HAP-1 (cell line): ENCODE data around the gene SIRPB2.

Experiments
- DNase-seq, 2 experiments: peaks; one replicate each; pipeline ENCODE4 v3.0.0-alpha.2; 2016 to 2020; ENCODE audit warnings: low spot score in 2 of 2
- H3K27me3 ChIP-seq: fragments of 250-450 bp; sonication (Bioruptor Pico); 2 replicates; pipeline ENCODE4 v1.5.1; 2020; ENCODE audit warnings: low read depth, mild to moderate bottlenecking, moderate library complexity
- H3K36me3 ChIP-seq: fragments of 250-450 bp; sonication (Bioruptor Pico); replicated peaks from 2 replicates; pipeline ENCODE4 v1.5.1; 2020; ENCODE audit warnings: mild to moderate bottlenecking
- H3K4me1 ChIP-seq: fragments of 250-450 bp; sonication (Bioruptor Pico); 2 replicates; pipeline ENCODE4 v1.5.1; 2020; ENCODE audit warnings: mild to moderate bottlenecking
- H3K4me3 ChIP-seq: fragments of 250-450 bp; sonication (Bioruptor Pico); 2 replicates; pipeline ENCODE4 v1.5.1; 2020; ENCODE audit warnings: mild to moderate bottlenecking, moderate library complexity
- H3K9me3 ChIP-seq: fragments of 250-450 bp; sonication (Bioruptor Pico); 2 replicates; pipeline ENCODE4 v1.5.1; 2020; ENCODE audit warnings: mild to moderate bottlenecking, moderate library complexity
- in situ Hi-C: fragments of 300-500 bp; cut with MboI; formaldehyde crosslinking; loops from 3 replicates; pipeline ENCODE4 v1.14.3; 2020; ENCODE audit warnings: low sequenced_read_pairs, inconsistent platforms, mixed read lengths

Gene SIRPB2

GRCh38 chr20:1491281-1491840 is at the start of gene SIRPB2:
TSS of gene SIRPB2 (minus strand) at chr20:1491420. CDS start at chr20:1491359, 61 bp downstream.
- Histone ChIP-seq H3K27me3 (peaks cover 9% of the 10 kb centered on the region), H3K4me1 (no peaks in the 10 kb centered on the region), H3K36me3 (no peaks in the 10 kb centered on the region), H3K9me3 (no peaks in the 10 kb centered on the region), H3K4me3 (no peak within 1 kb of the TSS)
- no peak for DNase-seq
- in situ Hi-C loops, result no loop called here

- no peak overlapping the region for H3K4me3 ChIP-seq
- in situ Hi-C loops, result no loop called here
Measured at GRCh38 chr20:1539816-1540419, 48.7 kb upstream of the SIRPB2 start.

GRCh38 chr20:1538655-1539054 is 47.4 kb upstream of the SIRPB2 start:
- in situ Hi-C loops, result no loop called here
- DNase-seq, result no peak
- no peaks in the 10 kb centered on the region for H3K9me3 ChIP-seq
- no peaks in the 10 kb centered on the region for H3K36me3 ChIP-seq
- no peaks in the 10 kb centered on the region for H3K4me1 ChIP-seq
- no peak overlapping the region for H3K4me3 ChIP-seq
- H3K27me3 ChIP-seq, result 0 out of 2 replicates have a peak, but pooled peaks cover 5% of the 10 kb centered on the region

More at GRCh38 chr20:1539816-1540419, 48.7 kb upstream of the SIRPB2 start:
- DNase-seq, result no peak
- no peaks in the 10 kb centered on the region for H3K4me1 ChIP-seq
- no peaks in the 10 kb centered on the region for H3K27me3 ChIP-seq
- H3K36me3 ChIP-seq, result no peaks in the 10 kb centered on the region
- no peaks in the 10 kb centered on the region for H3K9me3 ChIP-seq

GRCh38 chr20:1537731-1538058 is 46.5 kb upstream of the SIRPB2 start:
- Histone ChIP-seq H3K4me3 (no peak overlapping the region), H3K9me3 (no peaks in the 10 kb centered on the region), H3K4me1 (no peaks in the 10 kb centered on the region), H3K36me3 (no peaks in the 10 kb centered on the region), H3K27me3 (0 out of 2 replicates have a peak, but pooled peaks cover 5% of the 10 kb centered on the region)
- in situ Hi-C loops, result no loop called here
- no peak for DNase-seq

GRCh38 chr20:1536893-1537730 is 45.9 kb upstream of the SIRPB2 start:
- Histone ChIP-seq H3K9me3 (no peaks in the 10 kb centered on the region), H3K36me3 (no peaks in the 10 kb centered on the region), H3K4me3 (no peak overlapping the region), H3K4me1 (no peaks in the 10 kb centered on the region), H3K27me3 (0 out of 2 replicates have a peak, but pooled peaks cover 5% of the 10 kb centered on the region)
- no peak for DNase-seq
- in situ Hi-C loops, result no loop called here

GRCh38 chr20:1535420-1536175 is 44.4 kb upstream of the SIRPB2 start:
- Histone ChIP-seq H3K36me3 (no peaks in the 10 kb centered on the region), H3K4me1 (no peaks in the 10 kb centered on the region), H3K27me3 (0 out of 2 replicates have a peak, but pooled peaks cover 5% of the 10 kb centered on the region), H3K9me3 (no peaks in the 10 kb centered on the region), H3K4me3 (no peak overlapping the region)
- no peak for DNase-seq
- in situ Hi-C loops, result no loop called here

- in situ Hi-C loops, result no loop called here
- Histone ChIP-seq H3K4me1 (no peaks in the 10 kb centered on the region), H3K4me3 (no peak overlapping the region), H3K27me3 (0 out of 2 replicates have a peak, but pooled peaks cover 5% of the 10 kb centered on the region), H3K36me3 (no peaks in the 10 kb centered on the region), H3K9me3 (no peaks in the 10 kb centered on the region)
- DNase-seq, result no peak
Measured at GRCh38 chr20:1534526-1534925, 43.3 kb upstream of the SIRPB2 start.

GRCh38 chr20:1533059-1533458 is 41.8 kb upstream of the SIRPB2 start:
- no peak for DNase-seq
- no peaks in the 10 kb centered on the region for H3K4me1 ChIP-seq
- no peak overlapping the region for H3K4me3 ChIP-seq
- 0 out of 2 replicates have a peak, but pooled peaks cover 5% of the 10 kb centered on the region for H3K27me3 ChIP-seq
- H3K9me3 ChIP-seq, result no peaks in the 10 kb centered on the region
- in situ Hi-C loops, result no loop called here
- H3K36me3 ChIP-seq, result no peaks in the 10 kb centered on the region

- no peak overlapping the region for H3K4me3 ChIP-seq
- H3K27me3 ChIP-seq, result 0 out of 2 replicates have a peak, but pooled peaks cover 3% of the 10 kb centered on the region
- no peaks in the 10 kb centered on the region for H3K4me1 ChIP-seq
- no peaks in the 10 kb centered on the region for H3K36me3 ChIP-seq
- DNase-seq, result no peak
- in situ Hi-C loops, result no loop called here
- no peaks in the 10 kb centered on the region for H3K9me3 ChIP-seq
Measured at GRCh38 chr20:1528811-1529210, 37.6 kb upstream of the SIRPB2 start.

GRCh38 chr20:1527923-1528322 is 36.7 kb upstream of the SIRPB2 start:
- Histone ChIP-seq H3K4me1 (no peaks in the 10 kb centered on the region), H3K27me3 (0 out of 2 replicates have a peak, but pooled peaks cover 3% of the 10 kb centered on the region), H3K9me3 (no peaks in the 10 kb centered on the region), H3K4me3 (no peak overlapping the region), H3K36me3 (no peaks in the 10 kb centered on the region)
- in situ Hi-C loops, result no loop called here
- DNase-seq, result no peak

- Histone ChIP-seq H3K4me1 (no peaks in the 10 kb centered on the region), H3K27me3 (0 out of 2 replicates have a peak, but pooled peaks cover 3% of the 10 kb centered on the region), H3K36me3 (no peaks in the 10 kb centered on the region), H3K9me3 (no peaks in the 10 kb centered on the region), H3K4me3 (no peak overlapping the region)
- in situ Hi-C loops, result no loop called here
- DNase-seq, result no peak
Measured at GRCh38 chr20:1526896-1527295, 35.7 kb upstream of the SIRPB2 start.

- Histone ChIP-seq H3K4me3 (no peak overlapping the region), H3K9me3 (no peaks in the 10 kb centered on the region), H3K27me3 (0 out of 2 replicates have a peak, but pooled peaks cover 3% of the 10 kb centered on the region), H3K4me1 (no peaks in the 10 kb centered on the region), H3K36me3 (no peaks in the 10 kb centered on the region)
- in situ Hi-C loops, result no loop called here
- DNase-seq, result no peak
Measured at GRCh38 chr20:1526310-1526709, 35.1 kb upstream of the SIRPB2 start.

- Histone ChIP-seq H3K4me3 (no peak overlapping the region), H3K27me3 (0 out of 2 replicates have a peak, but pooled peaks cover 3% of the 10 kb centered on the region), H3K4me1 (no peaks in the 10 kb centered on the region), H3K9me3 (no peaks in the 10 kb centered on the region), H3K36me3 (no peaks in the 10 kb centered on the region)
- in situ Hi-C loops, result no loop called here
- DNase-seq, result no peak
Measured at GRCh38 chr20:1524004-1524403, 32.8 kb upstream of the SIRPB2 start.
